ENCODE measurements around the gene ADGRL3.

ADGRL3 gene

GRCh38 chr4:61522312-61522711 lies 322.2 kb downstream of the ADGRL3 start:
- TF ChIP-seq CTCF (IDR thresholded peaks at IDR 0.05; ENCODE audit: control insufficient read depth, insufficient read depth, low read depth, low read length, missing control alignments): no peak
- no peak overlapping the region for H3K4me3 ChIP-seq (ENCODE audit: control insufficient read depth, low read depth, low read length)
- DNase-seq (ENCODE audit: low read depth): no peak

- TF ChIP-seq CTCF (IDR thresholded peaks at IDR 0.05; ENCODE audit: control insufficient read depth, insufficient read depth, low read depth, low read length, missing control alignments): no peak
- no peak for DNase-seq (ENCODE audit: low read depth)
- H3K4me3 ChIP-seq (ENCODE audit: control insufficient read depth, low read depth, low read length): no peak overlapping the region
Observed at GRCh38 chr4:61527888-61528287, 327.8 kb downstream of the ADGRL3 start.

- H3K4me3 ChIP-seq (ENCODE audit: control insufficient read depth, low read depth, low read length): no peak overlapping the region
- no peak for TF ChIP-seq CTCF (IDR thresholded peaks at IDR 0.05; ENCODE audit: control insufficient read depth, insufficient read depth, low read depth, low read length, missing control alignments)
- no peak for DNase-seq (ENCODE audit: low read depth)
Observed at GRCh38 chr4:61528595-61528994, 328.5 kb downstream of the ADGRL3 start.

- no peak for DNase-seq (ENCODE audit: low read depth)
- H3K4me3 ChIP-seq (ENCODE audit: control insufficient read depth, low read depth, low read length): no peak overlapping the region
- no peak for TF ChIP-seq CTCF (IDR thresholded peaks at IDR 0.05; ENCODE audit: control insufficient read depth, insufficient read depth, low read depth, low read length, missing control alignments)
Observed at GRCh38 chr4:61531188-61531587, 331.1 kb downstream of the ADGRL3 start.

GRCh38 chr4:61532336-61533000 lies 332.3 kb downstream of the ADGRL3 start:
- no peak for DNase-seq (ENCODE audit: low read depth)
- TF ChIP-seq CTCF (IDR thresholded peaks at IDR 0.05; ENCODE audit: control insufficient read depth, insufficient read depth, low read depth, low read length, missing control alignments): no peak
- H3K4me3 ChIP-seq (ENCODE audit: control insufficient read depth, low read depth, low read length): no peak overlapping the region

- no peak overlapping the region for H3K4me3 ChIP-seq (ENCODE audit: control insufficient read depth, low read depth, low read length)
- no peak for TF ChIP-seq CTCF (IDR thresholded peaks at IDR 0.05; ENCODE audit: control insufficient read depth, insufficient read depth, low read depth, low read length, missing control alignments)
- no peak for DNase-seq (ENCODE audit: low read depth)
Observed at GRCh38 chr4:61533140-61533539, 333.0 kb downstream of the ADGRL3 start.
